NCI-H2227 (cell line): ENCODE measurements around the gene TMEFF1.

Experiments used
- DNase-seq: peaks from one replicate; lab custom pipeline; 2025; ENCODE audit not compliant: unreplicated experiment; lab: John Stamatoyannopoulos, UW

The TMEFF1 gene

DNA sequence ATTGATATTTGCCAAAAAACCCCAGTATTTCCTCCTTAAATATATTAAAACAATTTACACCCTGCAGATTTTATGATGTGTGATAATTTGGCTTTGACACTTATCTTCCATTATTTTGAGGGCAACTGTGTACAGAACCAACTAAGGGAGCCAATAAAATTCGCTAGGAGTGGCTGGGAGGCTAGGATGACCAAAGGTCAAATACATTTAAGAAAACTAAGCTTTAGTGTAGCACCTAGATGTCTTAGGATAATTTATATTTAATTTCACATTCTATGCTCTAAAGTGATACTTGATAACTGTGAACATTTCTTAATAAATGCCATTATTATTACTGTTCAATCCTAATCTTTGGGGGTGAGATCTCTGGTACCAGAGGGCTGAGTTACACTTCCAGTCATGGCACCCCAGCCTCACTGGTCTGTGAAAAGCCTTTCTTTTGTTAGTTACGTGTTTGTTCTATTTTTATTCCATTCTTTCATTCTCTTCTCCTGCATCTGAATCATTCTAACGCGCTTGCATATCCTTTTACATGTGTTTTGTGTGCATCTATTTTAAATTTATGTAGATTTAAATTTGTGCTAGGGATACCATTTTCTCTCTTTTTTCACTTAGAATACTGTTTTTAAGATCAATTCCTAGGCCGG, 26.9 kb upstream of the TMEFF1 start:
- DNase-seq = no peak

GRCh38 chr9:100447041-100447440, 25.9 kb upstream of the TMEFF1 start:
- DNase-seq = no peak

- DNase-seq = no peak
Measured at GRCh38 chr9:100448266-100448665, 24.7 kb upstream of the TMEFF1 start.

- no peak for DNase-seq
Measured at GRCh38 chr9:100449420-100449819, 23.5 kb upstream of the TMEFF1 start.

DNA sequence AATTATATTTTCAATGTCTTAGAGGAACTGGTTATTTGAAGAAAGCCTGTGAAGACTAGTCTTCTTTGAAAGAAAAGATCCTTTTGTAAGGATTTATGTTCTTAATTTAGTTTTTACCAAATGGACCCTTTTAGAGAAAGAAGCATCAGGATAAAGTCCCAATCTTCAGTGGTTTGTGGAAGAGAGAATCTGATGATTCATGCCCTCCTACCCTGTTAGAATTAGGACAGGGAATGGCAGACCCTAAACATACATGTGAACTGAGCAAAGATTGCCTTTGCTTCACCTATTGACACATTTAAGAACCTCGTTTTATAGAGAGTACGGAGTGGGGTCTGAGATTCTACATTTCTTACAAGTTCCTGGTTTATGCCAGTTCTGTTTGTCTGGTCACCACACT, 20.1 kb upstream of the TMEFF1 start:
- DNase-seq = no peak

- DNase-seq = no peak
Measured at GRCh38 chr9:100455470-100455869, 17.5 kb upstream of the TMEFF1 start.

DNA sequence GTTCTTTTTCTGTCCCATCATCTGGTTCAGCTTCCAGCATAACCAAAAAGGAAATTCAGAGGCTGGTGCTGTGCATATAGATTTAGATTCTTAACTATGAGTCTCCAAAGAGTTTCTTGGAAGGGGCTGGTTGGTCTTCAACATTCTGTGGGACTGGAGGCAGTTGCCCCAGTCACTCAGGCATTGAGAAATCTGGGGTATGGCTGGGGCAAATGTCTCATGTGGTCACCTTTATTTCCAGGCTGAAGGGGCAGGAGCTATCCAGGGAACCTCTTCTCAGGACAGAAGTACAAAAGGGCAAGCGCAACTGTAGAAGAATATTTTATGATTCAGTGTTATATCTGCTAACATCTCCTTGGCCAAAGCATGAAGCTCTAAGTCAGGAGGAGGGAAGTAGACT, 15.4 kb upstream of the TMEFF1 start:
- no peak for DNase-seq

DNA sequence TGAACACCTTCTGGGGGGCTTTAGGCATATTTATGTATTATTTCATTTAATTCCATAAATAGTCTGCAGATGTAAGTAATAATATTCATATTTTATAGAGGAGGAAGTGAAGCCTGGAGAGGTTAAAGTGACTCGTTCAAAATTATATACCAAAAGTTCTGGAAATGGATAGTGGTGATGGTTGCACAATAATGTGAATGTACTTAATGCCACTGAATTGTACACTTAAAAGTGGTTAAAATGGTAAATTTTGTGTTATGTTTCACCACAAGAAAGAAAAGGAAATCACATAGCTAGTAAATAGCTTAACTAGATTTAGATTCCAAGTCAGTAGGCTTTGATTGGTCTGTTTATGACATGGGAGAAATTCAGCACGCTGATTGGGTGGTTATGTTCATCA, 13.0 kb upstream of the TMEFF1 start:
- DNase-seq = no peak

DNA sequence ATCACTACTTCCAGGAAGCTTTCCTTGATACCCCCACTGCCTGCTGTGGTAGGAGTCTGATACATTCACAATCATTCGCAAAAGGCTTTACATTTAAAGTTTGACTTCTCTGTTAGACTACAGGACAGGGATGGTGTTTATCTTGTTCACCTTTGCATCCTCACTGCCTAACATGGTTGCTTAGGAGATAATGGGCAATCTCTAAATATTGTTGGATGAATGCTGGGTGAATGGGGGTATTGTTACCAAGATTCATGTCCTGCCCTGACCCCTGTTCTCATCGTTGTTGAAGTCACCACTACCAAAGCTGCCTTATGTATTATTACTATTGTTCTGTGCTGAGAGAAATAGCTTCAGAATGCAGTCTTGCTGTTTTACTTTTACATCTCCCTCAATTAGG, 7.7 kb upstream of the TMEFF1 start:
- DNase-seq = no peak

- no peak for DNase-seq
Measured at GRCh38 chr9:100465761-100466160, 7.2 kb upstream of the TMEFF1 start.

DNA sequence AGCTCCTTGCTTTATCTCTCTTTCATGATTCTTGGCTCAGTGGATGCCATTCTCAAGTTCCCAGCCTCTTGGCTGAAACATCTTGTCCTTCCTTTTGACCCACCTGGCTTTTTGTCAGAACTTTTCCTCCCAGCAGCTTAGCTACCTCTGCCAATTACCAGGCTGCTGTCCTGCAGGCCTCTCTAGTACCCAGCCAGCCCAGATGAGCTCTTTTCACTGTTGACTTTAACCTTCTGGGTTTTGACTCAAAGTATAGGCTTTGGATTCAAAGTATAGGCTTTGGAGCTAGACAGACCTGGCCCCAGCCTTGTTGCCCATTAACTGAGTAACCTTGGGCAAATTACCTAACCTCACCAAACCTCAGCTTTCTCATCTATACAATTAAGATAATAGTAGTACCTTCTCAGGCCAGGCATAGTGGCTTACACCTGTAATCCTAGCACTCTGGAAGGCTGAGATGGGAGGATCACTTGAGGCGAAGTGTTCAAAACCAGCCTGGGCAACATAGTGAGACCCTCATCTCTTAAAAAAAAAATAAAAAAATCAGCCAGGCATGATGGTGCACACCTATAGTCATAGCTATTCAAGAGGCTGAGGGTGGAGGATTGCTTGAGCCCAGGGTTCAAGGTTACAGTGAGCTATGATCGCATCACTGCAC, 6.6 kb upstream of the TMEFF1 start:
- peak; percentile 22 for DNase-seq

DNA sequence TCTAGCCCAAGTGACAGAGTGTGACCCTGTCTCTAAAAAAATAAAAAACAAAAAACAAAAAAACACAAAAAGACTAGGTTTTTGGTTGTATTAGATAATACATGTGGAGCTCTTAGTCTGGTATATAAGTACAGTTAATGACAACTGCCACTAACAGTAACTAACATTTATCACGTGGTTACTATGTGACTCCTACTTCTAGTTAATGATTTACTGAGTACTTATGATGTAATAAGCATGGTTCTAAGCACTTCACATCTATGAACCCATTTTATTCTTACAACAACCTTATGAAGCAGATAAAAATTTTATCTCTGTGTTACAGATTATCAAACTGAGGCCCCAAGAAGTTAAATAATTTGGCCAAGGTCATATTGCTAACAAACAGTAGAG, 6.1 kb upstream of the TMEFF1 start:
- no peak for DNase-seq

GRCh38 chr9:100468041-100468440, 4.9 kb upstream of the TMEFF1 start:
- no peak for DNase-seq

- DNase-seq = no peak
Measured at GRCh38 chr9:100472268-100472667, 681 bp upstream of the TMEFF1 start.

DNA sequence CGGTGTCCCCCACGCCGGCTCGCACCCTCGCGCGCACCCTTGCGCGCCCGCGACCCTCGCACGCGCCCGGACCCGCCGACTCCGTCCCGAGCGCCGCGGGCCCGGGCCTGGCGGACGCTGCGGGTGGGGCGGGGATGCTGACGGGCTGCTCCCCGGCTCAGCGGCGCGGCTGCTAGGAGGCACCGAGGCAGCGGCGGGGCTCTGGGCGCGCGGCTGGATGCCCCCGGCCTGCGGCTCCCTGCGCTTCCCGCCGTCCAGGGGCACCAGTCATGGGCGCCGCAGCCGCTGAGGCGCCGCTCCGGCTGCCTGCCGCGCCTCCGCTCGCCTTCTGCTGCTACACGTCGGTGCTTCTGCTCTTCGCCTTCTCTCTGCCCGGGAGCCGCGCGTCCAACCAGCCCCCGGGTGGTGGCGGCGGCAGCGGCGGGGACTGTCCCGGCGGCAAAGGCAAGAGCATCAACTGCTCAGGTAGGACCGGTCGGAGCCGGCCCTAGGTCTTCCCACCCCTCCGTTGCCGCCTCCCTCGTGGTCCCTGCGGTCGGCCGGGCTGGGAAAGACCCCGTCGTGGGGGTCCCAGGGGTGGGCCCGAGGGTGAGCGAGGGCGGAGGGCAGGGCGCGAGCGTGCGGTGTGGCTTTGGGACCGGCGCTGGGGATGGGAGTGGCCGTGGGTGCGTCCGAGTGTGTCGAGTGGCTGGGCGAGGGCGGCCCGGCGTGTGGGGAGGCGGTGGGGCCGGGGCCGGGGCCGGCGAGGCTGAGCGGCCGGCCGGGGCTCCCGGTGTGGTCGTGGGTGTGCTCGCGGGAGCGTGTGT, 530 bp downstream of the TMEFF1 start:
- DNase-seq = peak; percentile 48

DNA sequence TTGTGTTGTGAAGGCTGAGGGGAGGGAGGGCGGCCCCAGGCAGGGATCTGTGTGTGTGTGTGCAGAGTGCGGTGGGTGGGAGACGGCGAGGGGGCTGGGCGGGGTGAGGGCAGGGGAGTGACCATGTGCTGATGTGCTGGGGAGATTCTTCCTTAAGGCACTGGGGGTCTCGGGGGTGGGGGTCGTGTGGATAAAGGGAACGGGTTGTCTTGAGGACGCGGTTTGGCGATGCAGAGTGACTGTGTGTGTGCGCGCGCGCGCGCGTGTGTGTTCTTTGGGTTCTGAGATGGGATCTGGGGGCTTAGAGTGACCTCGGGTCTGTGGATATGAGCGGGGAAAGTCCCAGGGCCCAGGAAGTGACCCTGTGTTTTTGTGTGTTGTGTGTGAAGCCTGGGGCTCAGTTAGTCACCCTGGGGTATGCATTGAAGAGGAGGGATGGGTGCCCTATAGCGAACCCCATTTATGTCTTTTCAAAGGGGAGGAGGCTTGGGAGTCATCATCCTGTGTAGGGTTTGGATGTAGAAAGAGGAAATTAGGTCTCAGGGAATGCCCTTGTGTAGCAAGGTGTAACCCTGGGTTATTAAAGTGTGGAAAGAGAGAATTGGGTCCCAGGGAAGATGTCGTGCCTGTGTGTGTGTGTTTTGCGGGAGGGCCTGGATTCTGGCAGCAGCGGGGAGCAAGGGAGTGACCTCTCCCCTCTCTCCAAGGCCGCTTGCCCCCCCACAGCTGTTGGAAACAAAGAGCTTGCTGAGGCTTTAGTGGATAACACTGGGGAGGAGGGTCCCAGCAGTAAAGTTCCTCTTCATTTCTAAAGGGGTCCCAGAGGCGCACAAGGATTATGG, 1.4 kb downstream of the TMEFF1 start:
- peak; percentile 34 for DNase-seq

- DNase-seq = no peak
Measured at GRCh38 chr9:100474924-100475276, 2.0 kb downstream of the TMEFF1 start.

DNA sequence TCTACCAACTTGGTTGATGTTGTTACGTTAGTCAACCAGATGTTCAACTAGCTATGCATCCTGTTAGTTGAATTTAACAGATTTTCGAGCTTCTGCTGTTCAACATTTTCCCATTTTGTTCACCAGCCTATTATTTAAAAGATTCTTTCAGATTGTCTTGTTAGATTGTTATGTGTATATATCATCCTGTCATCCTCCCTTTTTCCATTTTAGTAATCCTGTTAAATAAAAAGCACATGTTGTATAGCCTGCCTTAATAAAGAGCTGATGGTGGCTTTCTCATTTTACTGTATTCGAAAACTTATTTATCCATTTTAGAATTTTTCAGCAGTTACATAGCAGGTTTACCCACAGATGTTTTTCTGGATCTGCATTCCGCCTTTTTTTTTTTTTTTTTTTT, 4.3 kb downstream of the TMEFF1 start:
- no peak for DNase-seq

GRCh38 chr9:100478192-100478591, 5.2 kb downstream of the TMEFF1 start:
- DNase-seq = no peak

DNA sequence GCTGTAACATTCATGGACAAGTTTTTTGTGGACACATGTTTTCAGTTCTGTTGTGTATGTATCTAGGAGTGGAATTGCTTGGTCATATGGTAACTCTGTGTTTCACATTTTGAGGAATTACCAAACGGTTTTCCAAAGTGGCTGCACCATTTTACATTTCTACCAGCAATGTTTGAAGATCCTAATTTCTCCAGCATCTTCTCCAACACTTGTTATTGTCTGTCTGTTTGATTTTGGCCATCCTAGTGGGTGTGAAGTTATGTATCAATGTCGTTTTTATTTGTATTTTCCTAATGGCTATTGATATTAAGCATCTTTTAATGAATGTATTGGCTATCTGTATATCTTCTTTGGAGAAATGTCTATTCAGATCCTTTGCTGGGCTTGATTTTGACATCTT, 6.9 kb downstream of the TMEFF1 start:
- DNase-seq = no peak

DNA sequence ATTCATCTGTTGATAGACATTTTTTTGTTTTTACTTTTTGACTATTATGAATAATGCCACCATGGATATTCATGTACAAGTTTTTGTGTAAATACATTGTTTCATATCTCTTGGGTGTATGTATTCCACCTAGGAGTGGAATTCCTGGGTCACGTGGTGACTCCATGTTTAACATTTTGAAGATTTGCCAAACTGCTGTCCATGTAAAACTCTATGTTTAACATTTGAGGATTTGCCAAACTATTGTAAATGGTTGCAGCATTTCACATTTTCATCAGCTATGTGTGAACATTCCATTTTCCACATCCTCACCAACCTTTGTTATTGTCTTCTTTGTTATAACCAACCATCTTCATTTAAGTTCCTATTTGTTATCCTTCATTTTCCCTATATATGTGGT, 12.2 kb downstream of the TMEFF1 start:
- no peak for DNase-seq
